ENCODE data around the gene FASN.
"Not testable (repeated sequence)": the region's sequence is repeated elsewhere in the genome, so short reads cannot be mapped to it uniquely, and the experiment has no call there.

The FASN gene

GRCh38 chr17:82138511-82138992 is 40.5 kb upstream of the FASN start:
- no peak overlapping the region for H2AFZ ChIP-seq (ENCODE audit: low read depth)
- no peak overlapping the region for H3K27ac ChIP-seq
- H3K4me3 ChIP-seq (IDR thresholded peaks at IDR 0.05; ENCODE audit: insufficient read depth, low read depth, low read length) = no peak overlapping the region
- H3K4me1 ChIP-seq (ENCODE audit: low read depth, poor library complexity, severe bottlenecking) = no peaks in the 10 kb centered on the region
- no peaks in the 10 kb centered on the region for H3K79me2 ChIP-seq (ENCODE audit: insufficient read depth, low read depth)
- H3K36me3 ChIP-seq (ENCODE audit: insufficient read depth) = no peaks in the 10 kb centered on the region
- H3K9ac ChIP-seq = no peak overlapping the region
- no peak overlapping the region for H3K4me2 ChIP-seq
- TF ChIP-seq, protein P1, sequence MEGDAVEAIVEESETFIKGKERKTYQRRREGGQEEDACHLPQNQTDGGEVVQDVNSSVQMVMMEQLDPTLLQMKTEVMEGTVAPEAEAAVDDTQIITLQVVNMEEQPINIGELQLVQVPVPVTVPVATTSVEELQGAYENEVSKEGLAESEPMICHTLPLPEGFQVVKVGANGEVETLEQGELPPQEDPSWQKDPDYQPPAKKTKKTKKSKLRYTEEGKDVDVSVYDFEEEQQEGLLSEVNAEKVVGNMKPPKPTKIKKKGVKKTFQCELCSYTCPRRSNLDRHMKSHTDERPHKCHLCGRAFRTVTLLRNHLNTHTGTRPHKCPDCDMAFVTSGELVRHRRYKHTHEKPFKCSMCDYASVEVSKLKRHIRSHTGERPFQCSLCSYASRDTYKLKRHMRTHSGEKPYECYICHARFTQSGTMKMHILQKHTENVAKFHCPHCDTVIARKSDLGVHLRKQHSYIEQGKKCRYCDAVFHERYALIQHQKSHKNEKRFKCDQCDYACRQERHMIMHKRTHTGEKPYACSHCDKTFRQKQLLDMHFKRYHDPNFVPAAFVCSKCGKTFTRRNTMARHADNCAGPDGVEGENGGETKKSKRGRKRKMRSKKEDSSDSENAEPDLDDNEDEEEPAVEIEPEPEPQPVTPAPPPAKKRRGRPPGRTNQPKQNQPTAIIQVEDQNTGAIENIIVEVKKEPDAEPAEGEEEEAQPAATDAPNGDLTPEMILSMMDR (conservative IDR thresholded peaks at IDR 0.05; ENCODE audit: low read depth, low read length) = no peak
- no peaks in the 10 kb centered on the region for H4K20me1 ChIP-seq (ENCODE audit: insufficient read depth)
- no peaks in the 10 kb centered on the region for H3K27me3 ChIP-seq (ENCODE audit: insufficient read depth, low read depth)

DNA sequence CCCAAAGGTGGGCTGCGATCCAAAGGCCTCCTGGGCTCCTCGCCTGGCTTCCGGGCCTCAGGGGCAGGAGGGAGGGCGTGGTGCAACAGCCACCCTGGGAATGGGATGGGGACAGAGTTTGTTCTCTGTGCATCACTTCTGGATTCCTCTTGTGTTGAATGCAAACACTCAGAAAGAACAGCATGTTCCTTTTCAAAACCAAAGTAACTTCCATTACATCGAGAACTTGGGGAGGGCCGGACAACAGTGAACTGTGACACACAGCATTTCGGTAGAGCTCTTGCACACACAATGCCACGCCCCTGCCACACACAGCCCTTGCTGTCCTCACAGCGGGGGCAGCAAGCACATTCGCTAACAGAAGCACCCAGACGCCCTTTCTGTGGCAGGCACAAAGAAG is 36.1 kb upstream of the FASN start:
- Histone ChIP-seq H3K79me2 (ENCODE audit: insufficient read depth, low read depth) (no peaks in the 10 kb centered on the region), H3K9ac (no peak overlapping the region), H3K4me1 (ENCODE audit: low read depth, poor library complexity, severe bottlenecking) (no peaks in the 10 kb centered on the region), H3K27ac (no peak overlapping the region), H3K36me3 (ENCODE audit: insufficient read depth) (no peaks in the 10 kb centered on the region), H3K4me2 (no peak overlapping the region), H3K27me3 (ENCODE audit: insufficient read depth, low read depth) (no peaks in the 10 kb centered on the region), H2AFZ (ENCODE audit: low read depth) (no peak overlapping the region), H3K4me3 (IDR thresholded peaks at IDR 0.05; ENCODE audit: insufficient read depth, low read depth, low read length) (no peak overlapping the region), H4K20me1 (ENCODE audit: insufficient read depth) (no peaks in the 10 kb centered on the region)
- TF ChIP-seq, protein P1 (conservative IDR thresholded peaks at IDR 0.05; ENCODE audit: low read depth, low read length) = no peak

- not testable (repeated sequence) for H4K20me1 ChIP-seq (ENCODE audit: insufficient read depth); H3K9ac ChIP-seq; H3K27me3 ChIP-seq (ENCODE audit: insufficient read depth, low read depth); H3K4me1 ChIP-seq (ENCODE audit: low read depth, poor library complexity, severe bottlenecking); H2AFZ ChIP-seq (ENCODE audit: low read depth); H3K36me3 ChIP-seq (ENCODE audit: insufficient read depth); H3K4me2 ChIP-seq; H3K27ac ChIP-seq; H3K79me2 ChIP-seq (ENCODE audit: insufficient read depth, low read depth); H3K4me3 ChIP-seq (IDR thresholded peaks at IDR 0.05; ENCODE audit: insufficient read depth, low read depth, low read length)
Measured at GRCh38 chr17:82133166-82133953, 35.3 kb upstream of the FASN start.

GRCh38 chr17:82129095-82129494 is 31.1 kb upstream of the FASN start:
- Histone ChIP-seq H2AFZ (ENCODE audit: low read depth) (no peak overlapping the region), H3K27me3 (ENCODE audit: insufficient read depth, low read depth) (no peaks in the 10 kb centered on the region), H4K20me1 (ENCODE audit: insufficient read depth) (no peaks in the 10 kb centered on the region), H3K4me1 (ENCODE audit: low read depth, poor library complexity, severe bottlenecking) (no peaks in the 10 kb centered on the region), H3K27ac (no peak overlapping the region), H3K79me2 (ENCODE audit: insufficient read depth, low read depth) (no peaks in the 10 kb centered on the region), H3K4me2 (no peak overlapping the region), H3K36me3 (ENCODE audit: insufficient read depth) (no peaks in the 10 kb centered on the region), H3K9ac (no peak overlapping the region), H3K4me3 (IDR thresholded peaks at IDR 0.05; ENCODE audit: insufficient read depth, low read depth, low read length) (no peak overlapping the region)
- TF ChIP-seq, protein P1 (conservative IDR thresholded peaks at IDR 0.05; ENCODE audit: low read depth, low read length) = no peak

DNA sequence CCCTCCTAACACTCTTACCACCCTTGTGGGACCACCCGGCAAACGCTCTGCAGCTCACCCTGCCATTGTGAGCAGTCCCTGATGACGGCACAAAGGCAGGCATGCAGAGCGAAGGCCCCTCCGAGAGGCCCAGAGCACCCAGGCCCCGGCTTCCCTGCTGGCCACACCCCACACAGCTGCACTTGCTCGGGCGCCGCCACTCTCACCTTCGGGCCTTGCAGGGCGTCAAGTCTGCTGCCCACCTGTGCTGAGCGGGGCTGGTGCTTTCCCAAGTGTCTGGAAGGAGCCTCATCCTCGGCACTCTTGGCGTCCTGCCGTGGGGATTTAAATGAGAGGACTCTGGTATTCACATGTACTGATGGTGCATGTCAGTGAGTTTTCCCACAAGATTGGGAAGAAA is 30.3 kb upstream of the FASN start:
- no peaks in the 10 kb centered on the region for H3K79me2 ChIP-seq (ENCODE audit: insufficient read depth, low read depth)
- no peaks in the 10 kb centered on the region for H4K20me1 ChIP-seq (ENCODE audit: insufficient read depth)
- no peak overlapping the region for H3K4me3 ChIP-seq (IDR thresholded peaks at IDR 0.05; ENCODE audit: insufficient read depth, low read depth, low read length)
- no peaks in the 10 kb centered on the region for H3K27me3 ChIP-seq (ENCODE audit: insufficient read depth, low read depth)
- no peak overlapping the region for H3K27ac ChIP-seq
- H2AFZ ChIP-seq (ENCODE audit: low read depth) = no peak overlapping the region
- H3K4me1 ChIP-seq (ENCODE audit: low read depth, poor library complexity, severe bottlenecking) = peaks cover 3% of the 10 kb centered on the region
- H3K4me2 ChIP-seq = no peak overlapping the region
- TF ChIP-seq, protein P1 (conservative IDR thresholded peaks at IDR 0.05; ENCODE audit: low read depth, low read length) = no peak
- H3K36me3 ChIP-seq (ENCODE audit: insufficient read depth) = no peaks in the 10 kb centered on the region
- H3K9ac ChIP-seq = no peak overlapping the region

All from KMS-11 (cell line).